Astrocyte (in vitro differentiated cells and primary cell): ENCODE data around the gene PSMA4. TPM values are rescaled to one million over a fixed set of nuclear protein-coding genes. Genes with fewer than 3 reads are reported as not detected.

Experiments used
- DNase-seq: peaks from one replicate; pipeline ENCODE4 v3.0.0-alpha.2; 2010; ENCODE audit warnings: low read depth
- FAIRE-seq: peaks from 2 replicates; lab custom pipeline; 2011; peaks lifted over from hg19 to GRCh38; lab: Jason Lieb, UNC
- H2AFZ ChIP-seq: 2 replicates; pipeline ENCODE4 v1.6.0; 2012; ENCODE audit warnings: low read depth, low read length, inconsistent platforms
- H3K27ac ChIP-seq: 2 replicates; pipeline ENCODE4 v1.5.1; 2011; ENCODE audit warnings: low read depth, low read length, inconsistent platforms
- H3K27me3 ChIP-seq: 2 replicates; pipeline ENCODE4 v1.6.0; 2011; ENCODE audit warnings: low read length, inconsistent platforms; ENCODE audit not compliant: insufficient read depth
- H3K36me3 ChIP-seq: 2 replicates; pipeline ENCODE4 v1.5.1; 2011; ENCODE audit warnings: low read length, inconsistent platforms; ENCODE audit not compliant: insufficient read depth
- H3K4me1 ChIP-seq: 2 replicates; pipeline ENCODE4 v1.5.1; 2011; ENCODE audit warnings: low read length, inconsistent platforms; ENCODE audit not compliant: insufficient read depth
- H3K4me2 ChIP-seq: 2 replicates; pipeline ENCODE4 v1.6.0; 2012; ENCODE audit warnings: low read length, inconsistent platforms
- H3K4me3 ChIP-seq: 2 replicates; pipeline ENCODE4 v1.5.1; 2011; ENCODE audit warnings: low read depth, mild to moderate bottlenecking, low read length, inconsistent platforms; ENCODE audit not compliant: insufficient read depth
- H3K79me2 ChIP-seq: 2 replicates; pipeline ENCODE4 v1.6.0; 2012; ENCODE audit warnings: mild to moderate bottlenecking, low read length, inconsistent platforms; ENCODE audit not compliant: insufficient read depth
- H3K9ac ChIP-seq: 2 replicates; pipeline ENCODE4 v1.6.0; 2012; ENCODE audit warnings: mild to moderate bottlenecking, low read length, inconsistent platforms
- H3K9me3 ChIP-seq: 2 replicates; pipeline ENCODE4 v1.5.1; 2012; ENCODE audit warnings: low read depth, mild to moderate bottlenecking, low read length, inconsistent platforms; ENCODE audit not compliant: insufficient read depth
- H4K20me1 ChIP-seq: 2 replicates; pipeline ENCODE4 v1.6.0; 2012; ENCODE audit warnings: low read length, inconsistent platforms; ENCODE audit not compliant: insufficient read depth
- H3K27ac Mint-ChIP-seq: one replicate; pipeline ENCODE4 v1.8.0; 2021; ENCODE audit warnings: mild to moderate bottlenecking, mixed read lengths; ENCODE audit not compliant: unreplicated experiment
- H3K27me3 Mint-ChIP-seq: one replicate; pipeline ENCODE4 v1.8.0; 2021; ENCODE audit warnings: low read depth, mixed read lengths; ENCODE audit not compliant: unreplicated experiment
- H3K36me3 Mint-ChIP-seq: one replicate; pipeline ENCODE4 v1.8.0; 2021; ENCODE audit warnings: low read depth, mixed read lengths; ENCODE audit not compliant: unreplicated experiment
- H3K4me1 Mint-ChIP-seq: one replicate; pipeline ENCODE4 v1.8.0; 2021; ENCODE audit warnings: low read depth, mixed read lengths; ENCODE audit not compliant: unreplicated experiment
- H3K4me3 Mint-ChIP-seq: one replicate; pipeline ENCODE4 v1.8.0; 2021; ENCODE audit warnings: mild to moderate bottlenecking, moderate library complexity, mixed read lengths; ENCODE audit not compliant: unreplicated experiment
- H3K9me3 Mint-ChIP-seq: one replicate; pipeline ENCODE4 v1.8.0; 2021; ENCODE audit warnings: mild to moderate bottlenecking, mixed read lengths; ENCODE audit not compliant: unreplicated experiment
- CTCF ChIP-seq: IDR thresholded peaks from 2 replicates; pipeline ENCODE4 v1.5.1; 2011; ENCODE audit warnings: low read depth, mild to moderate bottlenecking, inconsistent platforms, low read length, moderate library complexity; ENCODE audit not compliant: insufficient read depth
- EZH2 ChIP-seq: IDR thresholded peaks from 2 replicates; pipeline ENCODE4 v1.6.1; 2012; ENCODE audit warnings: mild to moderate bottlenecking, low read length, inconsistent platforms; ENCODE audit not compliant: insufficient read depth
- total RNA-seq: library from RNA; stranded (reverse); gene quantifications from 2 replicates; pipeline ENCODE4 v1.2.1, GENCODE V29; 2021

PSMA4 gene
- total RNA-seq, 1 donor from 2014 or later, result 205 TPM

- Mint-ChIP-seq H3K36me3 (no peaks in the 10 kb centered on the region), H3K27ac (no peak overlapping the region), H3K4me1 (no peaks in the 10 kb centered on the region), H3K27me3 (peaks cover 1% of the 10 kb centered on the region), H3K9me3 (no peaks in the 10 kb centered on the region), H3K4me3 (no peak overlapping the region)
- Histone ChIP-seq H2AFZ (no peak overlapping the region), H3K27ac (no peak overlapping the region), H3K9ac (no peak overlapping the region), H3K36me3 (no peaks in the 10 kb centered on the region), H3K79me2 (no peaks in the 10 kb centered on the region), H4K20me1 (no peaks in the 10 kb centered on the region), H3K4me2 (no peak overlapping the region), H3K27me3 (no peaks in the 10 kb centered on the region), H3K4me3 (no peak overlapping the region), H3K4me1 (no peaks in the 10 kb centered on the region), H3K9me3 (no peaks in the 10 kb centered on the region)
- FAIRE-seq (no peak), DNase-seq (no peak)
- no peak for TF ChIP-seq CTCF
- TF ChIP-seq EZH2, result no peak
Observed at GRCh38 chr15:78571382-78571781, 31.1 kb downstream of the PSMA4 start.

GRCh38 chr15:78573416-78573815 is 33.2 kb downstream of the PSMA4 start:
- H3K36me3 Mint-ChIP-seq, result no peaks in the 10 kb centered on the region

More at GRCh38 chr15:78573416-78573815, 33.2 kb downstream of the PSMA4 start:
- no peak overlapping the region for H3K4me3 ChIP-seq
- H3K4me2 ChIP-seq, result no peak overlapping the region
- no peaks in the 10 kb centered on the region for H3K79me2 ChIP-seq
- H4K20me1 ChIP-seq, result no peaks in the 10 kb centered on the region
- H3K27me3 ChIP-seq, result no peaks in the 10 kb centered on the region
- TF ChIP-seq EZH2 (no peak), CTCF (no peak)
- no peaks in the 10 kb centered on the region for H3K9me3 ChIP-seq
- FAIRE-seq, result no peak
- H2AFZ ChIP-seq, result no peak overlapping the region
- no peak overlapping the region for H3K27ac ChIP-seq
- Mint-ChIP-seq H3K4me3 (no peak overlapping the region), H3K27me3 (no peaks in the 10 kb centered on the region), H3K4me1 (no peaks in the 10 kb centered on the region), H3K27ac (no peak overlapping the region), H3K9me3 (no peaks in the 10 kb centered on the region)
- H3K9ac ChIP-seq, result no peak overlapping the region
- no peaks in the 10 kb centered on the region for H3K4me1 ChIP-seq
- DNase-seq, result no peak
- no peaks in the 10 kb centered on the region for H3K36me3 ChIP-seq
